Fibroblast of lung (primary cell): ENCODE data around the gene LDHB.

Source experiments
- CTCF ChIP-seq, 2 donors: IDR thresholded peaks in 1 of 2; conservative IDR thresholded peaks in 1 of 2; 1 replicate in 1 of 2; 2 replicates in 1 of 2; pipeline ENCODE4 v1.5.1; 2011 to 2012; ENCODE audit warnings: low read length in 2 of 2, control low read depth in 1 of 2, inconsistent platforms in 1 of 2, low read depth in 1 of 2, mild to moderate bottlenecking in 1 of 2
- EZH2 ChIP-seq: IDR thresholded peaks from 2 replicates; pipeline ENCODE4 v1.5.1; 2012; ENCODE audit warnings: low read length, control low read depth, mild to moderate bottlenecking; ENCODE audit errors: missing control alignments

DNA sequence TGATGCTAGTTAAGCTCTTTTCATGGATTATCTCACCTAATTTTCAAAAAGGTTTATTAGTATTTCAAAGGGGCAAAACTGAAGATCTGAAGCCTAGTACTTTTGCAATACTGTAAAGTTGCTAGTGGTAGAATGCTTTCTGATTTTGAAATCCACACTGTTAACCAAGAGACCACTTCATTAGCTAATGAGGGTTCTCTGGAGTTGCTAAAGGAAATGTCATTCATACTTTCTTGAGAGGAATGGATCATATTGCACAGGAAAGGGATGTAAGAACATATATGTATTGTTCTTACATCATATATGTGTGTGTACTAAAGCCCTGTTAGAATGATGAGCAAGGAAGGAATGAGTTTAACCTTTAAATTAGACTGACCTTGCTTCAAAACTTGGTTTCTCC, 39.0 kb upstream of the LDHB start:
- no peak for TF ChIP-seq CTCF (conservative IDR thresholded peaks at IDR 0.05 in 1 of 2, IDR thresholded peaks at IDR 0.05 in 1 of 2; ENCODE audit: low read depth in 1 of 2, low read length in 2 of 2)
- TF ChIP-seq EZH2 = no peak
